HepG2 (cell line): ENCODE data around the gene C2CD4A. TPM values are rescaled to one million over a fixed set of nuclear protein-coding genes. Genes with fewer than 3 reads are reported as not detected.

ENCODE experiments used
- CBX5 ChIP-seq: sonication (generic); formaldehyde crosslinking; IDR thresholded peaks from 2 replicates; pipeline ENCODE4 v1.4.0; 2020; ENCODE audit warnings: missing genetic modification reagents, borderline replicate concordance
- FIP1L1 ChIP-seq: fragments of 200-400 bp; formaldehyde crosslinking; IDR thresholded peaks from 2 replicates; pipeline ENCODE4 v1.6.1; 2018; ENCODE audit warnings: low read depth, mild to moderate bottlenecking, low read length, moderate library complexity, borderline replicate concordance; ENCODE audit not compliant: insufficient read depth
- FOXA3 ChIP-seq: IDR thresholded peaks from 2 replicates; pipeline ENCODE4 v1.6.1; 2016; ENCODE audit warnings: missing genetic modification reagents, missing compliant biosample characterization
- IKZF5 ChIP-seq: IDR thresholded peaks from 2 replicates; pipeline ENCODE4 v1.6.1; 2018; ENCODE audit warnings: missing genetic modification reagents, mild to moderate bottlenecking, missing compliant biosample characterization
- JDP2 ChIP-seq: sonication (generic); formaldehyde crosslinking; IDR thresholded peaks from 2 replicates; pipeline ENCODE4 v1.8.1; 2022; ENCODE audit warnings: missing genetic modification reagents, borderline replicate concordance
- KAT8 ChIP-seq: IDR thresholded peaks from 2 replicates; pipeline ENCODE4 v1.6.1; 2016; ENCODE audit warnings: missing genetic modification reagents, missing compliant biosample characterization
- PHF21A ChIP-seq: sonication (generic); formaldehyde crosslinking; IDR thresholded peaks from 2 replicates; pipeline ENCODE4 v1.5.0; 2020; ENCODE audit warnings: mild to moderate bottlenecking, missing genetic modification reagents
- PLSCR1 ChIP-seq: sonication (generic); formaldehyde crosslinking; IDR thresholded peaks from 2 replicates; pipeline ENCODE4 v1.5.0; 2020; ENCODE audit warnings: missing genetic modification reagents, mild to moderate bottlenecking, borderline replicate concordance
- PREB ChIP-seq: sonication (generic); formaldehyde crosslinking; IDR thresholded peaks from 2 replicates; pipeline ENCODE4 v1.4.0; 2020; ENCODE audit warnings: missing genetic modification reagents
- RORA ChIP-seq: sonication (generic); formaldehyde crosslinking; IDR thresholded peaks from 2 replicates; pipeline ENCODE4 v1.5.0; 2020; ENCODE audit warnings: mild to moderate bottlenecking, missing genetic modification reagents, moderate library complexity
- SRF ChIP-seq: IDR thresholded peaks from 2 replicates; pipeline ENCODE4 v1.6.1; 2011; ENCODE audit warnings: mild to moderate bottlenecking, low read depth, low read length, moderate library complexity
- TBP ChIP-seq: sonication (generic); formaldehyde crosslinking; IDR thresholded peaks from 2 replicates; pipeline ENCODE4 v1.5.0; 2020; ENCODE audit warnings: missing genetic modification reagents
- ZNF263 ChIP-seq: sonication (generic); formaldehyde crosslinking; IDR thresholded peaks from 2 replicates; pipeline ENCODE4 v1.4.0; 2020; ENCODE audit warnings: missing genetic modification reagents
- ZNF275 ChIP-seq: sonication (generic); formaldehyde crosslinking; IDR thresholded peaks from 2 replicates; pipeline ENCODE4 v1.8.0; 2022; ENCODE audit warnings: missing genetic modification reagents, mild to moderate bottlenecking, inconsistent platforms, borderline replicate concordance
- ZNF280D ChIP-seq: sonication (generic); formaldehyde crosslinking; IDR thresholded peaks from 2 replicates; pipeline ENCODE4 v1.5.1; 2020; ENCODE audit warnings: mild to moderate bottlenecking, missing genetic modification reagents
- ZNF317 ChIP-seq: sonication (generic); formaldehyde crosslinking; IDR thresholded peaks from 2 replicates; pipeline ENCODE4 v1.5.0; 2020; ENCODE audit warnings: mild to moderate bottlenecking, missing genetic modification reagents
- ZNF549 ChIP-seq: sonication (generic); formaldehyde crosslinking; IDR thresholded peaks from 2 replicates; pipeline ENCODE4 v1.5.0; 2020; ENCODE audit warnings: missing genetic modification reagents
- ZNF556 ChIP-seq: sonication (generic); formaldehyde crosslinking; IDR thresholded peaks from 2 replicates; pipeline ENCODE4 v1.4.0; 2020; ENCODE audit warnings: mild to moderate bottlenecking, missing genetic modification reagents, borderline replicate concordance
- ZNF614 ChIP-seq: IDR thresholded peaks from 2 replicates; pipeline ENCODE4 v1.6.1; 2018; ENCODE audit warnings: missing biosample characterization, missing genetic modification reagents, inconsistent platforms, borderline replicate concordance
- ZNF740 ChIP-seq: sonication (generic); formaldehyde crosslinking; IDR thresholded peaks from 2 replicates; pipeline ENCODE4 v1.4.0; 2020; ENCODE audit warnings: missing genetic modification reagents
- polyA plus RNA-seq, 8 experiments: library from polyadenylated mRNA; depleted of rRNA in 3 of 8; stranded (reverse) in 7 of 8; unstranded in 1 of 8; fragments of >200 nt; fragmentation: Illumina TruSeq in 4 of 8; extraction: Trizol in 4 of 8; gene quantifications; 2 replicates each; pipeline versions ENCODE4 v1.2.1 to v1.2.3, GENCODE V29; 2011 to 2016; ENCODE audit warnings: low read depth in 4 of 8, missing spikeins in 1 of 8, mixed read lengths in 1 of 8; ENCODE audit not compliant: insufficient read depth in 1 of 8
- total RNA-seq, 5 experiments: library from RNA; depleted of rRNA; stranded (reverse); fragments of >200 nt; fragmentation: Illumina TruSeq; extraction: Trizol; gene quantifications; 2 replicates each; pipeline ENCODE4 v1.2.3, GENCODE V29; 2016; ENCODE audit warnings: low read depth in 1 of 5

The C2CD4A gene
- total and polyA plus RNA-seq, 2 of the 13 experiments (the other 11 are each of a cell fraction or from before 2014, with no cell fraction given) = 0.20 TPM; not detected in 1

- peak; percentile 49; the same call in 1 of the 2 replicates for TF ChIP-seq ZNF280D (CRISPR knock-in tag)
- TF ChIP-seq FOXA3 (CRISPR knock-in tag) = peak; percentile 38; the same call in 1 of the 2 replicates
- TF ChIP-seq FIP1L1 = peak; percentile 62; the same call in 1 of the 2 replicates
- no peak for TF ChIP-seq ZNF549
- no peak for TF ChIP-seq PLSCR1 (CRISPR knock-in tag)
- no peak for TF ChIP-seq TBP
- TF ChIP-seq JDP2 (CRISPR knock-in tag) = no peak
- TF ChIP-seq ZNF263 = no peak; the same call in none of the 2 replicates
- peak; percentile 93; the same call in 1 of the 2 replicates for TF ChIP-seq ZNF614
- no peak for TF ChIP-seq SRF
- no peak for TF ChIP-seq PREB
- TF ChIP-seq ZNF317 (CRISPR knock-in tag) = 0 out of 2 replicates have a peak, but pooled peaks have one; percentile 25
- peak; percentile 50; the same call in 1 of the 2 replicates for TF ChIP-seq IKZF5 (CRISPR knock-in tag)
- TF ChIP-seq CBX5 (CRISPR knock-in tag) = no peak
- peak; percentile 46; the same call in 1 of the 2 replicates for TF ChIP-seq ZNF740 (CRISPR knock-in tag)
- TF ChIP-seq KAT8 (CRISPR knock-in tag) = peak; percentile 63; the same call in 1 of the 2 replicates
- TF ChIP-seq ZNF275 (CRISPR knock-in tag) = no peak
- no peak for TF ChIP-seq RORA (CRISPR knock-in tag)
- peak; percentile 53; the same call in 1 of the 2 replicates for TF ChIP-seq ZNF556
- TF ChIP-seq PHF21A (CRISPR knock-in tag) = peak; percentile 78; the same call in 1 of the 2 replicates
These were observed 6.5 kb upstream of the C2CD4A start, which contains the start of gene VPS13C (continued) for GRCh38 chr15:62060113-62060895.
